ENCODE results near the gene INPP4B. TPM values are rescaled to one million over a fixed set of nuclear protein-coding genes. Genes with fewer than 3 reads are reported as not detected.
A peak's percentile ranks its signal among the peaks of the same experiment; 100 is the strongest.

The INPP4B gene
- total RNA-seq, 1 donor from 2014 or later = 19.1 TPM

DNA sequence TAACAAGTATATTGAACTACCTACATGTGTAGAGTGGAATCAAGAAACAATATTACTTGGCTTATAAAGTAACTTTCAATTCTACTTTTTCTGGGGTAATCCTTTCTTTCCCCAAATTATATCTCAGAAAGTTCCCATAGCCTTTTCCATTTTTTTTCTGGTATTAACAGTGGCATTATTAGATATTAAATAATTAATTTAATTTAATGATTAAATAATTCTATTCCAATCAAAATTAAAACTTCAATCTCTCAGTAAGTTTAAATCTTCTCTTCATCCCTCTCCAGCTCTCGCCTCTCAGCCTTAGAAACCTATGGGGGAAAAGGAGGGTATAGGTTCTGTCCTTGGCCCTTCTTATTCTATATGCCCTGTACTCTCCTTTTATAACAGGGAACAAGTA lies 262.4 kb downstream of the INPP4B start:
- no peak for DNase-seq (ENCODE audit: low read depth in 2 of 2)

DNA sequence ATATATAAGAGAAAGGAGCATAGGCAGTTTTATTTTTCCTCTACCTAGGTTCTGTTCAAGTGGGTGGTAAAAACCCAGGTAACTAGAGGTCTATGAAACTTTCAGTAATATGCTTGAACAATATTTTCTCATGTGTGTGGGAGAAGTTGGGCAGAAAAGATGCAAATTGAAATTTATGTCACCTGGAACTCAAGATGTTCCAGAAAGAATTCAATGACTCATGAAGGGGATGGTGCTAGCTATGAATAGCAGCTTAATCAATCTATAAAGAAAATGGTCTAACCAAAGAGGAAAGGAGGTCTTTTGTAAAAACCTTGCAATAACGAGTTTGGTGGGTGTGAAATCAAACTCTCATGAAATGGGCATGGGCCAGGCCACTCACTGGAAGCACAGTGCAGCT lies 263.8 kb downstream of the INPP4B start:
- no peak for DNase-seq (ENCODE audit: low read depth in 2 of 2)

DNA sequence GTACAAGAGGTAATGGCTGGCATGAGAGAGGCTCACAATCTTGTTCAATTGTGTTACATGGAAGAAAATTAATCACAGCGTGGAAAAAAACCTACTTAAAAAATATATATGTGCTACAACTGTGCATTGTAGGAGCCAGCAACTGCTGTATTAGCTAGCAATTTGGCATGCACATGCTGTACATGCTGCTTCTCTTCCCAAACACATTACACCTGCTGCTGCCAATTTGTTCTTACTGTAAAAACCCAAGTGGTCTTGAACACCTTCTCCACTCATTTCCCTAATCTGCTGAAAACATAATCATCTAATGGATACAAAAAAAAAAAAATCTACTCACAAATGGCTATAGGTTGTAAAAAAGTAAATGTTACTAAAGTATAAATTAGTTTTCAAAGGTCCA lies 264.2 kb downstream of the INPP4B start:
- no peak for DNase-seq (ENCODE audit: low read depth in 2 of 2)

DNA sequence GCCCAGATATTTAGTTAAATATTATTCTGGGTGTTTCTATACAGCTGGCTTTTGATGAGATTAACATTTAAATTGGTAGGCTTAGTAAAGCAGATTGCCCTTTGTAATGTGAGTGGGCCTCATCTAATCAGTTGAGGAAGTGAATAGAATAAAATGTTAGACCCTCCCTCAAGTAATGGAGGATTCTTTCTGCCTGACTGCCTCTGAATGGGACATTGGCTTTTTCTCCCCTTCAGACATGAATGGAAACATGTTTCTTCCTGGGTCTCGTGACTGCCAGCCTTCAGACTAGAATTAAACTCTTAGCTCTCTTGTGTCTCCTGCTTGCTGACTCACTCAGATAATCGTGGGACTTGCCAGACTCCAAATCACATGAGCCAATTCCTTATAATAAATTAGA lies 266.7 kb downstream of the INPP4B start:
- no peak for DNase-seq (ENCODE audit: low read depth in 2 of 2)

GRCh38 chr4:142574306-142574705 lies 271.8 kb downstream of the INPP4B start:
- DNase-seq (ENCODE audit: low read depth in 2 of 2) = no peak

GRCh38 chr4:142572071-142572470 lies 274.0 kb downstream of the INPP4B start:
- no peak for DNase-seq (ENCODE audit: low read depth in 2 of 2)

DNA sequence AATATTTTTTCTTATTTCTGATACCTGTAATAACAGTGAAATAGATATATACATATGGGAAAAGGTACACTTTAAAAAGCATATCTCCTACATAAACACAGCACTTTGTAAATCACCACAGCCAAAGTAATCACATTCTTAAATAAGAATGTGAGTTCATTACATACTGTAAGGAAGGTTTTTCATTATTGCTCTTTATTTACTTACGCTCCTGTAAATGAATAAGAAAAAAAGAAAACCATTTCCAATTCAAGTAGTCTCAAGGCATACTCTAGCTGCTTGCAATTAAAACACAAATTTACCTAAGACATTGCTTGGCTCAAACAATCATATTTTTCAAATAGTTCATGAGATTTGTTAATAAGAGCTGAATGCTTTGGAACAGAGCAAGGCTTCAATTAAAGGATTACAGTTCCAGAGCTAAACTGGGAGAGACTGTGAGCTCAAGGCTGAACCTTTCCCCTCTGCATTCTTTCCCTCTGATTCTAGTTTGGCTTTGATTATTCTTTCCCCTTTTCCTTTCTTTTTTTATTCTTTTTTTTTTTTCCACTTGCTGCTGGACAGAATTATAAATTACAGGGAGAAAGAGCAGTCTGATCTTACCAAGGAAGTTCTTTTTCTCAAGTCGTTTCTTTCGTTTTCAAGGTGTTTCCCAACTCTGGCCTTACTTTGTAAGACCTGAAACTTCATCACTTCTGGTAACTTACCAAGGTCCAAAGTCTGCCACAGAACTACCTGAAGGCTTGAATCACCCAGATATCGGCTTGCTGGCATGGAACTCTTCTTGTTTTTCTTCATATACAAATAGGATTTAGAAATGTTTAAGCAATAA lies 278.3 kb downstream of the INPP4B start:
- no peak for DNase-seq (ENCODE audit: low read depth in 2 of 2)

- DNase-seq (ENCODE audit: low read depth in 2 of 2) = no peak
These were observed 278.9 kb downstream of the INPP4B start for GRCh38 chr4:142567199-142567598.

- DNase-seq (ENCODE audit: low read depth in 2 of 2) = no peak
These were observed 279.3 kb downstream of the INPP4B start for GRCh38 chr4:142566777-142567176.

- no peak for DNase-seq (ENCODE audit: low read depth in 2 of 2)
These were observed 279.9 kb downstream of the INPP4B start for GRCh38 chr4:142566243-142566642.

DNA sequence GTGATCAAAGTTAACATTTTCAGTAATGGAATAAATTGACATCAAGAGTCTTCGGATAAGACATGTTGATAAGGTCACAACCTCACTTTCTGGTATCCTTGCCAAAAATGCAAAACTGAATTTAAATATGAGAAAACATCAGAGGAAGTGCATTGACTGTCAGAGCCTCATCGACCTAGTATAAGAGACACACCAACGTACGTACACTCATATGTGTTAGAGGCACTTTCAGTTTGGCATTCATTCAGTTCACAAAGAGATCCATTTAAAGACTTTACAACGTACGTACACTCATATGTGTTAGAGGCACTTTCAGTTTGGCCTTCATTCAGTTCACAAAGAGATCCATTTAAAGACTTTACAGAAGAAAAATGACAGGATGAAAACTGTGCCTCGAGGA lies 280.3 kb downstream of the INPP4B start:
- no peak for DNase-seq (ENCODE audit: low read depth in 2 of 2)

GRCh38 chr4:142563682-142564291 lies 282.3 kb downstream of the INPP4B start:
- DNase-seq (ENCODE audit: low read depth in 2 of 2) = no peak

DNA sequence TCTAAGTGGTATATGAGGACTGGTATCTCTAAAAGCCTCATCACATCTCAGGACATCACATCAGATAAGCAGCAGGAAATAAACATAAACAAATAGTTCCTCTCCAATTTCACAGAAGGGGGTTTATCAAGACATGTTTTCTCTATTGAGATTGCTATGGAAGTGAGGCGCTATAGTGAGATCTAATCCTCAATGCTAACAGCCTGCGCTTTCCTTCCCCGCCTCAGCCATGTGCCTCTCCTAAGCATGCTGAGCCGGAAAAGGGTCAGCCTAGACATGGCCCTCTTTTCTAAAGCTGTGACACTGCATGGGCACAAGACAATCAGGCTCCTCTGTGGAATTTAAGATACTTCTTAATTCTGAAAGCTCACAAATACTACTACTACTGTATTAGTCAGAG lies 286.1 kb downstream of the INPP4B start:
- no peak for DNase-seq (ENCODE audit: low read depth in 2 of 2)

GRCh38 chr4:142558851-142559250 lies 287.2 kb downstream of the INPP4B start:
- DNase-seq (ENCODE audit: low read depth in 2 of 2) = no peak

- DNase-seq (ENCODE audit: low read depth in 2 of 2) = no peak
These were observed 288.8 kb downstream of the INPP4B start for GRCh38 chr4:142557239-142557801.

- no peak for DNase-seq (ENCODE audit: low read depth in 2 of 2)
These were observed 289.4 kb downstream of the INPP4B start for GRCh38 chr4:142556570-142557238.

DNA sequence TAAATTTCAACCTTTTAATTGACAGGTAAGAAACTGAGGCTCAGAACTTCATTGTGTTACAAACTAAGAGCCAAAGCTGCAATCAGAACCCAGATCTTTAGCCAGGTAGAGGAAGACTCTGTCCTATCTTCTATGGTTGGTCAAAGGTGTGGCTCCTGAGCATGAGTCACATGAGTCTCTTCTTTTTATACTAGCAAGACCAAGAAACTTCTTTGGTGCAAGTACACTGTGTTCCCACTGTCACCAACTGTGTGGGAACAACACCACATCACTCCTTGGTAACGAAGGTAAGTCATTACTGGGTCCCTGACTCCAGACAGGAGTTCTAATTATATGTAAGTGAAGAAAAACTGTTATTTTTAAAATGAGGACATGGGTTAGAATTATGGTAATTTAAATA lies 290.1 kb downstream of the INPP4B start:
- DNase-seq (ENCODE audit: low read depth in 2 of 2) = no peak

DNA sequence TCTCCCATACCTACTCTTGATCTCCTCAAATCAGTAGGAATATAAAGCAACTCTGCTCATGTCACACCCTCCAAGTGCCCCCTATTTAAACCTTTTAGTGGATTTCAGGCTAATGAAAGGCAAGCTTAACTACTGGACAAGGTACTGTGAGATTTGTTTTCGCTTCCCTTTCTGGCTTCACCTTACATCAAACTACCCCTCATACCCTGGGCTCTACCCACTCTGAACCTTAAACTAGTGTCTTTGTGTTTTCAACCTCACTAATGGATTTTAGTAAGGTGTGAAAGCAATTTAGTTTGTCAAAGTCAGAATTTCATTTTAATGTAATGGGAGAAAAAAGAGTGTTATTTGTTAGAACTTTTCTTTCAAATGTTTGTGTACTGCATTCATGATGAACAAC lies 291.7 kb downstream of the INPP4B start:
- no peak for DNase-seq (ENCODE audit: low read depth in 2 of 2)

DNA sequence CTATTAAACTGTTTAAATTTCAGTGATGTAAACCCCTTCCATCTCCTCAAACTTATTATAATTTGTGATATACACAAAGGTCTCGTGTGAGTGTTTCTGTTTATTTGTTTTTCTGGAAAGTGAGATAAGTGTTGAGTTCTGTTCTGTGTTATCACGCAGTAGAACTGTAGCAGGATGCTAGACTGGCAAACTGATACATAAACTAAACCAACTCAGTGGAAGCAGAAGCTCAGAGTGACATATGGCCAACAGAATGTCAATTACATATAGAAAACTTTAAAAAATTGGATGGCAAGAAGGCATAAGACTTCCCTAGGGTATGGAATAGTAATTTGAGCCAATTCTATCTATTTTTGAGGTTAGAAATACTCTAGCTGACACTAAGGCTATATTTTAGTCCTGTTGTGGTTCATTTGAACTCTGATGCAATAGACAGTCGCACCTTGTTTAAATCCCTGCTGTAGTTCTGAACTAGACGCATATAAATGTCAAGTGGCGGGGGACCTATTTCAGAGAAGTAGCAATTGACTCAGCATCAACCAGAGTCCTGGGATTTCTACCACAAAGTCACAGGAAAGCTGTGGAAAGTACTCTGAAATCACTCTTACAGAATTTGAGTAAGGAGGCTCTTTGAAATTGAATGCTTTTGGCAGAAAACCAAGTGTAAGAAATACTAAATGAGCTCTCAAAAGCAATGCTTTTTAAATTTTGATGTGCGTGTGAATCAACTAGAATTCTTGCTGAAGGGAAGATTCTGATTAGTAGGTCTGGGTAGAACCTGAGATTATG lies 294.4 kb downstream of the INPP4B start:
- no peak for DNase-seq (ENCODE audit: low read depth in 2 of 2)

DNA sequence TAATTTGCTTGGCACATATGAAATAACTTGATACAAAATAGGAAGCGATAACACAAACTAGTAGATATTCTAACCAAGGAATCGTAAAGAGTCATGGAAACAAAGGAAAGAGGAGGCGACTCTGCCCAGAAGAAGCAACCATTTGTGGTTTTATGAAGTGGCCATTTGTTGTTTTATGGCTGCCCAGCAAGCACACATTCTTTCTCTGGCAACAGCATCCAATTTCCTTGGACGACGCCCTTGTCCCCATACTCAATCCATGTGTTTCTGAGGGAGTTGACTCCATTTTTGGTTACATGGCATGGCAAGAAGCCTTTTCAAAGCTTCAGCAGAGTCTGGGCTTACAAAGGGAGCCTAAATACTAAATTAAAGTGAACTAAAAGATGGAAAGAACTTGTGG lies 295.1 kb downstream of the INPP4B start:
- no peak for DNase-seq (ENCODE audit: low read depth in 2 of 2)

- peak; percentile 58 to 76 for DNase-seq (ENCODE audit: low read depth in 2 of 2)
These were observed 296.2 kb downstream of the INPP4B start for GRCh38 chr4:142549726-142550463.
